SW480 (cell line): ENCODE measurements around the gene GOLGA7B.

Experiments used
- DNase-seq: peaks from one replicate; pipeline ENCODE4 v3.0.0-alpha.2; 2016; ENCODE audit warnings: low spot score

The GOLGA7B gene

DNA sequence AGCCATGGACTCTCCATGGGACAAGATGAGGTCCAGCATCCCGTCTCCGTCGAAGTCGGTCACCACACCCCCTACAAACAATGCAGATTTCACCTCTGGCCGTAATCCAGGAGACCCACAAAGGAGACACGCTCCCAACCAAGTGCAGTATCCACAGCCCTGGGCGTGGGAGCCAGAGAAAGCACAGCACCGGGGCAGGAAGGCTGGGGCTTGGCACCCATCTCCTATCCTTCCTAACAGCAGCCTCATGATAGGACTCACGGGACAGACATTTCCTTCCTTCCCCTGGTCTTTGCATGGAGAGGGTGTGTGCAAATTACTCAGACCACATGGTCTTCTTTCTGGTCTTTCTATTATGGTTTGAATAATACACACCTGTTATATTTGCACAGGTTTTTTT is 46.3 kb downstream of the GOLGA7B start:
- no peak for DNase-seq

GRCh38 chr10:97896756-97897358 is 47.2 kb downstream of the GOLGA7B start:
- no peak for DNase-seq

- no peak for DNase-seq
Measured at GRCh38 chr10:97898429-97898828, 48.8 kb downstream of the GOLGA7B start.

- no peak for DNase-seq
Measured at GRCh38 chr10:97901381-97901780, 51.7 kb downstream of the GOLGA7B start.

- DNase-seq: no peak
Measured at GRCh38 chr10:97903128-97904017, 53.7 kb downstream of the GOLGA7B start.

DNA sequence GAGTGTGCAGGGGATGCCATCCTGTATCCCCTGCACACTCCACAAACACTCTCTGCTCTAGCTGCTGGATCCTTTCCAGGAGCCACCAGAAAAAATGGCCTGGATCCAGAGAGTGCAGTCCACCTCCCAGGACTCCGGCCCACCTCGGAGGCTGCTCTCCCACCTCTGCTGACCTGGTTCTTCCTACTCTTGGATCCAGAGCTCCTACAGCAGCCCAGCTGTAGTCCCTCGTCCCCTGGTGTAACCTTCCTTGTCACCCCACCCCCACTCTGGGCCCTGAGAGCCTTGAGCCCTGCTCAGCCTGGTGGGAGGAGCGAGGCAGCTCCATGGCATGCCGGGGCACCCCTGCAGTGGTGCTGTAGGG is 54.4 kb downstream of the GOLGA7B start:
- DNase-seq: no peak

- DNase-seq: no peak
Measured at GRCh38 chr10:97904576-97904975, 54.9 kb downstream of the GOLGA7B start.

DNA sequence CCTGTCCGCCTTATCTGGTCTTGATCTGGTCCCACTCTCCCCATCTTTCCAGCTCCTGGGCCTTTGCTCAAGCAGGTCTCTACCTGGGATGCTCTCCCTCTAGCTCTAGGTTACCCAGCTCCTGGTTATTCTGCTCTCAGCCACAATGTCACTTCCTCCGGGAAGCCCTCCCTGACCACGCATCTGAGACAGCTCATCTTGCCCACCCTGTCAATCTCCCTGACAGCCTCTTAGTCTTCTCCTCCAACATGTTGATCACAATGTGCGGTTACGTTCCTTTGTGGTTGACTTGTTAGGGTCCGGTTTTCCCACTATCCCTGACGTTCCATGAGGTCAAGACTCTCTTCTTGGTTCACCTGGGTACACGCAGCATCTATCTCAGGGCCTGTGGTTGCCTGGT is 55.6 kb downstream of the GOLGA7B start:
- no peak for DNase-seq

DNA sequence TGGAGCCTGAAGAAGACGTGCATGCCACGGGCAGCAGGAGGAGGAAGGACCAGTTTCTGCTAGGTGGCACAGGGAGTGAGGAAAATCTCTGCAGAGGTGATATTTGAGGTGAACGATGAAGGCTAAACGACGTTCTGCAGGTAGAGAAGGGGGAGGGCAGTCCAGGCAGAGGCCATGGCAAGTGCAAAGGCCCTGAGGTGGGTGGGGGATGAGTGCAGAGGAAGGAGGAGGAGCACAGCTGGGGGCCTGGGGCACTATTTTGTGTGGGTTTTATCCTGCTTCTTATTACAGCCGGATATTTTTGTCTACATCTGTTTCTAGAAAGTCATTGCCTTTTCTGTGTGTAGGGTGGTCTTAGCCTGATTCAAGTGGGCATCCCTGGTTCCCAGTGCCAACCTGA is 57.6 kb downstream of the GOLGA7B start:
- no peak for DNase-seq

DNA sequence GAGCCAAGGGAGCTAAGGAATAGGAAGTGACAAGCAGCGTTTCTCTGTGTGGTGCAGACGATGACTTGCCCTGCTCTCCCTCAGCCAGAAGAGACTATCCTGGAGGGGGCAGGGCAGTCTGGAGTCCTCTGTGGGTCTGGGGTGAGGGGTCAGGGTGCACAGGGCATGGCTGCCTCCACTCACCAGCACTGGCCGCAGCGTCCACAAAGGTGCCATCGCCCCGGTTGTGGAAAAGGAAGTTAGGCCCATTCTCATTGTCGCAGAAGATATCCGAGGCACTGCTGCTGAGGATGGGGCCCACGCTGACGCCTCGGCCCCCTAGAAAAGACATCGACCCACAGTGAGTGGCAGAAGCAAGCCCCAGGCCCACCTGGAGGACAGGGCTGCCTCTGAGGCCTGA is 58.2 kb downstream of the GOLGA7B start:
- DNase-seq: no peak

- no peak for DNase-seq
Measured at GRCh38 chr10:97910661-97911060, 61.0 kb downstream of the GOLGA7B start.

- DNase-seq: no peak
Measured at GRCh38 chr10:97911217-97911616, 61.6 kb downstream of the GOLGA7B start.

- DNase-seq: no peak
Measured at GRCh38 chr10:97913193-97913592, 63.5 kb downstream of the GOLGA7B start.

DNA sequence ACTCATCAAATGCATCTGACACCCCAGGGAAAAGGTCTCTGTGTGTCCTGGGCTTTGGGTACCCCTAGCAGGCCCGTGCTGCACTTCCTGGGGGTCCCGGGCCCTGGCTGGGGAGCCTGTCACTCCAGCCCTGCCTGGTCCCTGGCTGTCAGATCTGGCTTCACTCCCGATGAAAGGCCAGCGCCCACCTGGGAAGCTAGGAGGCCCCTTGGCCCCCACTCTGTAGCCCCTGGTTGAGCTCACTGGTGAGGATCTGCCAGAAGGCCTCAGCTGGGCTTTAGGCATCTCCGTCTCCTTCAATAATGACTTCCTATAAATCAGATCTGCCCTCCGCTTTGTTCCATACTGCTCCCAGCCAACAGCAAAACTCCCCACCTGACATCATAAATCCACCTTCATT is 64.0 kb downstream of the GOLGA7B start:
- DNase-seq: no peak

- DNase-seq: no peak
Measured at GRCh38 chr10:97914171-97914836, 64.7 kb downstream of the GOLGA7B start.

DNA sequence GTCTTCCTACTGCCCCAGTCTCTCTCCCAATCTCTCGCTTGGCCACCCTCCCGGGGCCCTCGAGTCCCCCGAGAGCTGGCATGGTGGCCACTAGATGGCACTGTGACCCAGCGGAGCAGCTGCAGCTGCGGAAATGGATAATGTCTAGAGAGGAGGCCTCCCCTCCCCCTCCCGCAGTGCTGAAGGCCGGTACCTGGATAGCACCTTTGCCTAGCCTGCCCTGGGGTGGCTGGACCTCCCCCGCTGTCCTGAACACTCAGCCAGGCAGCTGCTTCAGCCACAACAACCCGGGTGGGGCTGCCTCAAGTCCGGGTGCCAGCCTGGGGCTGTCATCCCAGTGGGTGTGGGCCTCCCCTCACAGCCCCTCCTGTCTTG is 65.2 kb downstream of the GOLGA7B start:
- DNase-seq: peak; percentile 67

- DNase-seq: no peak
Measured at GRCh38 chr10:97915346-97916131, 65.9 kb downstream of the GOLGA7B start.

DNA sequence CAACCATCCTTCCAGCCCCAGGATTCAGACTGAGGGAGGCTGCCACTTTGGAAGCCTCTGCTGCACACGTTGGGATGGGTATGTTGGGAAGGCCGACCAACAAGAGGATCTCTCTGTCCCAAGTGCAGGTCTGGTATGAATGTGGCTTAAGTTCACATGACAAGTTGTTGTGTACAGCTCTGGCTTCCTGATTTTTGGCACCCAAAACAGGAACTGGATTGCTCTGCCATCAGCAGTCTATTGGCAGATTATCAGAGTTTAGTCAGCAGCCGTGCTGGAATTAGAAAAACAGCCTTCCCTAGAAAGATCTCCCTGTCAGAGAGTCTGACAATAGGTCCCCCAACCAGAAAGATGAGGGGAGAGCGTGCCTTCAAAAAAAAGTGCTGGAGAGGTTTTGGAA is 66.9 kb downstream of the GOLGA7B start:
- no peak for DNase-seq

DNA sequence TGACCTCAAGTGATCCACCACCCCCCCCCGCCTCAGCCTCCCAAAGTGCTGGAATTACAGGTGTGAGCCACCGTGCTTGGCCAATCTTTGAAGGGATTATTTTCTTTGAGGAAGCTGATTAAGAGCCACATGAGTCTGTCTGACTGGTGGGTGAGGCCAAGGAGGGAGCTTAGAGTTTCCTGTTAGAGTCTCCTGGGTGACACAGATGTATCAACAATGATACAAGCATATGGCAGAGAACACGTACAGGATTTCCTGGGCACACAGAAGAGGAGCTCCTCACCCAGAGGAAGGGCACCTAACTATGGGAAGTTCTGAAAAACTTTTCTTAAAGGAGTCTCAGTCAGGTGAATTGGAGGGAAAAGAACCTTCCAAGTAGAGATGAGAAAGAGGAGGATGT is 69.4 kb downstream of the GOLGA7B start:
- DNase-seq: no peak

- no peak for DNase-seq
Measured at GRCh38 chr10:97920865-97921264, 71.2 kb downstream of the GOLGA7B start.
